H9 (cell line): ENCODE data around the gene AGBL4. TPM values are rescaled to one million over a fixed set of nuclear protein-coding genes. Genes with fewer than 3 reads are reported as not detected.

Source experiments
- DNase-seq: peaks from one replicate; pipeline ENCODE4 v3.0.0-alpha.2; 2017
- H2AFZ ChIP-seq: one replicate; pipeline ENCODE4 v1.6.1; 2013; ENCODE audit warnings: mild to moderate bottlenecking, low read length, control low read depth, moderate library complexity
- H2AK5ac ChIP-seq: 2 replicates; pipeline ENCODE4 v1.6.1; 2013; ENCODE audit warnings: low read length, control low read depth, mixed read lengths; ENCODE audit not compliant: insufficient read length
- H2BK120ac ChIP-seq: one replicate; pipeline ENCODE4 v1.6.1; 2013; ENCODE audit warnings: low read depth, mild to moderate bottlenecking, low read length, control low read depth, inconsistent platforms; ENCODE audit not compliant: poor library complexity, severe bottlenecking
- H2BK12ac ChIP-seq: 2 replicates; pipeline ENCODE4 v1.6.1; 2013; ENCODE audit warnings: low read length, control low read depth, mixed read lengths, low read depth; ENCODE audit not compliant: insufficient read length
- H2BK15ac ChIP-seq: 2 replicates; pipeline ENCODE4 v1.6.1; 2013; ENCODE audit warnings: low read depth, low read length, control low read depth
- H2BK20ac ChIP-seq: one replicate; pipeline ENCODE4 v1.6.1; 2013; ENCODE audit warnings: low read depth, mild to moderate bottlenecking, low read length, control low read depth, inconsistent platforms; ENCODE audit not compliant: poor library complexity, severe bottlenecking
- H2BK5ac ChIP-seq: 2 replicates; pipeline ENCODE4 v1.6.1; 2013; ENCODE audit warnings: low read length, control low read depth, mixed read lengths; ENCODE audit not compliant: insufficient read length
- H3K14ac ChIP-seq: 2 replicates; pipeline ENCODE4 v1.6.1; 2013; ENCODE audit warnings: low read length, control low read depth; ENCODE audit not compliant: insufficient read depth
- H3K18ac ChIP-seq: 2 replicates; pipeline ENCODE4 v1.6.1; 2013; ENCODE audit warnings: low read depth, mild to moderate bottlenecking, mixed read lengths, low read length, control low read depth; ENCODE audit not compliant: insufficient read length
- H3K23ac ChIP-seq: 2 replicates; pipeline ENCODE4 v1.6.1; 2013; ENCODE audit warnings: low read length, control low read depth, mixed read lengths, low read depth; ENCODE audit not compliant: insufficient read length
- H3K23me2 ChIP-seq: 2 replicates; pipeline ENCODE4 v1.6.1; 2013; ENCODE audit warnings: low read depth, mild to moderate bottlenecking, mixed read lengths, low read length, control low read depth; ENCODE audit not compliant: insufficient read length, poor library complexity, severe bottlenecking
- H3K27ac ChIP-seq: 2 replicates; pipeline ENCODE4 v1.5.1; 2013; ENCODE audit warnings: low read length, control low read depth, mixed read lengths, low read depth; ENCODE audit not compliant: insufficient read length
- H3K27me3 ChIP-seq: 2 replicates; pipeline ENCODE4 v1.6.1; 2013; ENCODE audit warnings: low read length, control low read depth, inconsistent platforms; ENCODE audit not compliant: insufficient read depth
- H3K4ac ChIP-seq: 2 replicates; pipeline ENCODE4 v1.6.1; 2013; ENCODE audit warnings: low read depth, mild to moderate bottlenecking, control low read depth, inconsistent platforms, low read length, moderate library complexity
- H3K4me1 ChIP-seq: 2 replicates; pipeline ENCODE4 v1.6.1; 2013; ENCODE audit warnings: low read length, control low read depth, inconsistent platforms; ENCODE audit not compliant: insufficient read depth
- H3K4me2 ChIP-seq: 2 replicates; pipeline ENCODE4 v1.6.1; 2013; ENCODE audit warnings: low read length, control low read depth, mixed read lengths; ENCODE audit not compliant: insufficient read length, insufficient read depth
- H3K56ac ChIP-seq: 2 replicates; pipeline ENCODE4 v1.6.1; 2013; ENCODE audit warnings: low read depth, mild to moderate bottlenecking, mixed read lengths, low read length, control low read depth; ENCODE audit not compliant: insufficient read length
- H3K79me1 ChIP-seq: 2 replicates; pipeline ENCODE4 v1.6.1; 2013; ENCODE audit warnings: low read depth, mild to moderate bottlenecking, moderate library complexity, low read length, control low read depth, inconsistent platforms; ENCODE audit not compliant: insufficient read depth, poor library complexity, severe bottlenecking
- H3K79me2 ChIP-seq: 2 replicates; pipeline ENCODE4 v1.6.1; 2013; ENCODE audit warnings: low read length, control low read depth, inconsistent platforms; ENCODE audit not compliant: insufficient read depth
- H3K9ac ChIP-seq: 2 replicates; pipeline ENCODE4 v1.6.1; 2013; ENCODE audit warnings: low read length, control low read depth, mixed read lengths; ENCODE audit not compliant: insufficient read length; ENCODE audit errors: extremely low read depth
- H3K9me3 ChIP-seq: one replicate; pipeline ENCODE4 v1.6.1; 2013; ENCODE audit warnings: low read depth, low read length, inconsistent platforms; ENCODE audit not compliant: control insufficient read depth
- H3T11ph ChIP-seq: one replicate; pipeline ENCODE4 v1.6.1; 2013; ENCODE audit warnings: mild to moderate bottlenecking, low read length, control low read depth, inconsistent platforms
- H4K20me1 ChIP-seq: one replicate; pipeline ENCODE4 v1.6.1; 2013; ENCODE audit not compliant: control insufficient read depth, insufficient read length, insufficient read depth
- H4K5ac ChIP-seq: 2 replicates; pipeline ENCODE4 v1.6.1; 2013; ENCODE audit warnings: low read depth, mild to moderate bottlenecking, mixed read lengths, low read length, control low read depth; ENCODE audit not compliant: insufficient read length
- H4K8ac ChIP-seq: replicated peaks from 2 replicates; pipeline ENCODE4 v1.6.1; 2013; ENCODE audit warnings: low read length, control low read depth, mixed read lengths, low read depth; ENCODE audit not compliant: insufficient read length
- H4K91ac ChIP-seq: 2 replicates; pipeline ENCODE4 v1.6.1; 2013; ENCODE audit warnings: low read depth, mild to moderate bottlenecking, moderate library complexity, mixed read lengths, low read length, control low read depth; ENCODE audit not compliant: insufficient read length
- H3K27ac Mint-ChIP-seq, 3 experiments: 2 replicates in 2 of 3; 3 replicates in 1 of 3; pipeline ENCODE4 v1.8.0; 2020 to 2021; ENCODE audit warnings: mixed read lengths in 3 of 3, mild to moderate bottlenecking in 1 of 3, moderate library complexity in 1 of 3
- H3K27me3 Mint-ChIP-seq: 2 replicates; pipeline ENCODE4 v1.8.0; 2021; ENCODE audit warnings: low read depth, mild to moderate bottlenecking, moderate library complexity, mixed read lengths
- H3K36me3 Mint-ChIP-seq, 3 experiments: 2 replicates in 2 of 3; 3 replicates in 1 of 3; pipeline ENCODE4 v1.8.0; 2020 to 2021; ENCODE audit warnings: low read depth in 3 of 3, mixed read lengths in 3 of 3; ENCODE audit not compliant: insufficient read depth in 1 of 3
- H3K4me1 Mint-ChIP-seq, 2 experiments: 2 replicates each; pipeline ENCODE4 v1.8.0; 2020; ENCODE audit warnings: mixed read lengths in 2 of 2
- H3K4me3 Mint-ChIP-seq, 2 experiments: 2 replicates in 1 of 2; 3 replicates in 1 of 2; pipeline ENCODE4 v1.8.0; 2020 to 2021; ENCODE audit warnings: mild to moderate bottlenecking in 2 of 2, mixed read lengths in 2 of 2, moderate library complexity in 1 of 2
- H3K9me3 Mint-ChIP-seq, 2 experiments: 2 replicates in 1 of 2; 3 replicates in 1 of 2; pipeline ENCODE4 v1.8.0; 2020; ENCODE audit warnings: mild to moderate bottlenecking in 2 of 2, mixed read lengths in 2 of 2, moderate library complexity in 1 of 2
- CTCF ChIP-seq: fragments of 200-600 bp; sonication (generic); conservative IDR thresholded peaks from 3 replicates; pipeline ENCODE4 v1.8.0; 2021; ENCODE audit warnings: antibody characterized with exemption, mild to moderate bottlenecking
- WGBS: extraction: QIAGEN DNeasy Blood & Tissue Kit; methylation state at CpG from one replicate; pipeline ENCODE4 v1.1.7; 2013; ENCODE audit warnings: missing lambda C conversion rate, low lambda C conversion rate, mixed read lengths; ENCODE audit not compliant: insufficient read length; ENCODE audit errors: extremely low coverage; 5-methylcytosine and 5-hydroxymethylcytosine counted together
- total RNA-seq: library from RNA; stranded (reverse); gene quantifications from 2 replicates; pipeline ENCODE4 v1.2.1, GENCODE V29; 2021

AGBL4 gene
- total RNA-seq, 1 experiment from 2014 or later, result not detected

GRCh38 chr1:48495911-48496310 is 1527.8 kb downstream of the AGBL4 start:
- Histone ChIP-seq H4K91ac (no peak overlapping the region), H2BK5ac (no peak overlapping the region), H2AK5ac (no peak overlapping the region), H3K9me3 (no peaks in the 10 kb centered on the region), H3K18ac (no peak overlapping the region), H4K5ac (no peak overlapping the region), H2BK120ac (no peak overlapping the region), H3K27me3 (no peaks in the 10 kb centered on the region), H4K8ac (no peak overlapping the region), H3T11ph (no peak overlapping the region), H3K9ac (no peak overlapping the region), H3K56ac (no peak overlapping the region), H3K27ac (no peak overlapping the region), H3K4me2 (no peak overlapping the region), H3K4me1 (peaks cover 18% of the 10 kb centered on the region; the same call in 1 of the 2 replicates), H3K23ac (no peak overlapping the region), H3K79me2 (no peaks in the 10 kb centered on the region), H2BK20ac (no peak overlapping the region), H3K14ac (no peak overlapping the region), H2BK12ac (no peak overlapping the region), H2AFZ (no peak overlapping the region), H3K79me1 (no peaks in the 10 kb centered on the region), H4K20me1 (no peaks in the 10 kb centered on the region), H3K4ac (no peak overlapping the region), H3K23me2 (no peaks in the 10 kb centered on the region), H2BK15ac (no peak overlapping the region)
- Mint-ChIP-seq H3K27ac (peak overlapping the region in 1 of 3 experiments; percentile 27; a peak in 1 of 7 replicates), H3K27me3 (no peaks in the 10 kb centered on the region; the same call in 1 of the 2 replicates), H3K9me3 (no peaks in the 10 kb centered on the region), H3K4me3 (no peak overlapping the region; a peak in 1 of 5 replicates), H3K4me1 (peaks cover 35 to 41% of the 10 kb centered on the region in 2 experiments), H3K36me3 (no peaks in the 10 kb centered on the region)
- no peak for TF ChIP-seq CTCF
- no peak for DNase-seq
- WGBS, result no CpG with 5 or more reads among the region's 3 CpGs
